GM12865 (cell line): Measurements from ENCODE around the gene EPC1.
A peak's percentile ranks its signal among the peaks of the same experiment; 100 is the strongest.
"Not testable (repeated sequence)": the region's sequence is repeated elsewhere in the genome, so short reads cannot be mapped to it uniquely, and the experiment has no call there.

Source experiments
- DNase-seq: peaks from one replicate; pipeline ENCODE4 v3.0.0; 2010; ENCODE audit warnings: low read depth
- H3K4me3 ChIP-seq: 2 replicates; pipeline ENCODE4 v1.5.1; 2011; ENCODE audit warnings: mild to moderate bottlenecking, low read depth, low read length, control low read depth
- CTCF ChIP-seq: IDR thresholded peaks from 2 replicates; pipeline ENCODE4 v1.5.1; 2011; ENCODE audit warnings: low read length, control low read depth, low read depth, inconsistent platforms; ENCODE audit not compliant: insufficient read depth; ENCODE audit errors: missing control alignments

Gene EPC1

GRCh38 chr10:32253821-32254220 is 93.1 kb downstream of the EPC1 start:
- no peak for DNase-seq
- no peak for TF ChIP-seq CTCF
- no peak overlapping the region for H3K4me3 ChIP-seq

- DNase-seq: no peak
- H3K4me3 ChIP-seq: no peak overlapping the region
- no peak for TF ChIP-seq CTCF
These were observed 93.7 kb downstream of the EPC1 start for GRCh38 chr10:32253276-32253675.

GRCh38 chr10:32250489-32250888 is 96.5 kb downstream of the EPC1 start:
- DNase-seq: peak; percentile 28
- not testable (repeated sequence) for H3K4me3 ChIP-seq

GRCh38 chr10:32246685-32247084 is 100.3 kb downstream of the EPC1 start:
- TF ChIP-seq CTCF: no peak
- DNase-seq: no peak
- H3K4me3 ChIP-seq: no peak overlapping the region

GRCh38 chr10:32245760-32246159 is 101.2 kb downstream of the EPC1 start:
- no peak for TF ChIP-seq CTCF
- DNase-seq: no peak
- H3K4me3 ChIP-seq: no peak overlapping the region

GRCh38 chr10:32244421-32245207 is 102.3 kb downstream of the EPC1 start:
- TF ChIP-seq CTCF: no peak
- H3K4me3 ChIP-seq: no peak overlapping the region
- DNase-seq: no peak

- no peak overlapping the region for H3K4me3 ChIP-seq
- no peak for TF ChIP-seq CTCF
- no peak for DNase-seq
These were observed 102.9 kb downstream of the EPC1 start for GRCh38 chr10:32244011-32244410.

GRCh38 chr10:32241946-32242345 is 105.0 kb downstream of the EPC1 start:
- no peak for TF ChIP-seq CTCF
- H3K4me3 ChIP-seq: no peak overlapping the region
- no peak for DNase-seq
